Upper lobe of right lung (tissue), 1 donor: ENCODE data around the gene FAM163B. TPM values are rescaled to one million over a fixed set of nuclear protein-coding genes. Genes with fewer than 3 reads are reported as not detected.

Source experiments
- ATAC-seq: fragments of 200-7000 bp; cut with Tn5 transposase; one replicate; pipeline ENCODE4 v1.9.1; 2020; ENCODE audit warnings: mild to moderate bottlenecking, moderate library complexity
- DNase-seq: peaks from one replicate; pipeline ENCODE4 v3.0.0-alpha.2; 2020
- H3K27ac ChIP-seq: fragments of 200-600 bp; one replicate; pipeline ENCODE4 v1.8.0; 2022
- H3K27me3 ChIP-seq: fragments of 200-600 bp; one replicate; pipeline ENCODE4 v1.8.0; 2022; ENCODE audit warnings: mild to moderate bottlenecking
- H3K36me3 ChIP-seq: fragments of 200-600 bp; one replicate; pipeline ENCODE4 v1.8.0; 2022
- H3K4me1 ChIP-seq: fragments of 200-600 bp; one replicate; pipeline ENCODE4 v1.8.0; 2022
- H3K4me3 ChIP-seq: fragments of 200-600 bp; one replicate; pipeline ENCODE4 v1.8.0; 2022; ENCODE audit warnings: mild to moderate bottlenecking
- H3K9me3 ChIP-seq: fragments of 200-600 bp; one replicate; pipeline ENCODE4 v1.8.0; 2022
- CTCF ChIP-seq: fragments of 200-600 bp; IDR thresholded peaks from one replicate; pipeline ENCODE4 v1.8.0; 2022; ENCODE audit warnings: antibody characterized with exemption
- intact Hi-C: fragments of 100-400 bp; cut with DNase I; formaldehyde crosslinking; loops from one replicate; pipeline ENCODE4 v1.11.0; 2022
- total RNA-seq: library from RNA; stranded (reverse); fragmentation: NEBNext Ultra II Directional; extraction: Animal tissue kit (Norgen Biotek cat#: 25700); gene quantifications from one replicate; pipeline ENCODE4 v1.2.1, GENCODE V29; 2021
- donor health status: DM: no; HTN: yes; CAD: no; lungs with severe emphysema.

The FAM163B gene
- total RNA-seq, 1 donor from 2014 or later = not detected

- H3K4me1 ChIP-seq = no peaks in the 10 kb centered on the region
- no peak overlapping the region for H3K4me3 ChIP-seq
- intact Hi-C loops = no loop called here
- peaks cover 36% of the 10 kb centered on the region for H3K27me3 ChIP-seq
- H3K36me3 ChIP-seq = no peaks in the 10 kb centered on the region
- no peak for DNase-seq
- no peaks in the 10 kb centered on the region for H3K9me3 ChIP-seq
- no peak for ATAC-seq
- no peak overlapping the region for H3K27ac ChIP-seq
- TF ChIP-seq CTCF = no peak
Measured at GRCh38 chr9:133605446-133605845, 3.7 kb downstream of the FAM163B start.

- no peak for TF ChIP-seq CTCF
- Histone ChIP-seq H3K27me3 (peaks cover 31% of the 10 kb centered on the region), H3K4me1 (no peaks in the 10 kb centered on the region), H3K36me3 (no peaks in the 10 kb centered on the region), H3K4me3 (no peak overlapping the region), H3K27ac (no peak overlapping the region), H3K9me3 (no peaks in the 10 kb centered on the region)
- ATAC-seq = no peak
- no peak for DNase-seq
- intact Hi-C loops = no loop called here
Measured at GRCh38 chr9:133604856-133605255, 4.3 kb downstream of the FAM163B start.

GRCh38 chr9:133604214-133604613, 5.0 kb downstream of the FAM163B start:
- no peak for TF ChIP-seq CTCF
- Histone ChIP-seq H3K27ac (no peak overlapping the region), H3K9me3 (no peaks in the 10 kb centered on the region), H3K27me3 (peaks cover 25% of the 10 kb centered on the region), H3K36me3 (no peaks in the 10 kb centered on the region), H3K4me1 (no peaks in the 10 kb centered on the region), H3K4me3 (no peak overlapping the region)
- DNase-seq (no peak), ATAC-seq (no peak)
- intact Hi-C loops = no loop called here

GRCh38 chr9:133603135-133603927, 5.9 kb downstream of the FAM163B start:
- DNase-seq (no peak), ATAC-seq (no peak)
- Histone ChIP-seq H3K4me1 (no peaks in the 10 kb centered on the region), H3K36me3 (no peaks in the 10 kb centered on the region), H3K27ac (no peak overlapping the region), H3K4me3 (no peak overlapping the region), H3K27me3 (peaks cover 19% of the 10 kb centered on the region), H3K9me3 (no peaks in the 10 kb centered on the region)
- intact Hi-C loops = no loop called here
- TF ChIP-seq CTCF = no peak

- no peak overlapping the region for H3K4me3 ChIP-seq
- DNase-seq = no peak
- ATAC-seq = no peak
- H3K4me1 ChIP-seq = no peaks in the 10 kb centered on the region
- no peak overlapping the region for H3K27ac ChIP-seq
- intact Hi-C loops = no loop called here
- peaks cover 4% of the 10 kb centered on the region for H3K9me3 ChIP-seq
- H3K27me3 ChIP-seq = peaks cover 10% of the 10 kb centered on the region
- no peaks in the 10 kb centered on the region for H3K36me3 ChIP-seq
- no peak for TF ChIP-seq CTCF
Measured at GRCh38 chr9:133602277-133602676, 6.9 kb downstream of the FAM163B start.
